Progenitor cell of endocrine pancreas (in vitro differentiated cells): ENCODE results near the gene FNDC3B. TPM values are rescaled to one million over a fixed set of nuclear protein-coding genes. Genes with fewer than 3 reads are reported as not detected.
"Not testable (repeated sequence)": the region's sequence is repeated elsewhere in the genome, so short reads cannot be mapped to it uniquely, and the experiment has no call there.

Experiments used
- DNase-seq: peaks from one replicate; pipeline ENCODE4 v3.0.0; 2021; ENCODE audit warnings: low spot score; ENCODE audit not compliant: unreplicated experiment
- H3K27ac Mint-ChIP-seq: 2 replicates; pipeline ENCODE4 v1.8.0; 2021; ENCODE audit warnings: mild to moderate bottlenecking, moderate library complexity, mixed read lengths
- H3K27me3 Mint-ChIP-seq: 2 replicates; pipeline ENCODE4 v1.8.0; 2021; ENCODE audit warnings: mixed read lengths
- H3K36me3 Mint-ChIP-seq: 2 replicates; pipeline ENCODE4 v1.8.0; 2022; ENCODE audit warnings: mixed read lengths; ENCODE audit not compliant: insufficient read depth
- H3K4me1 Mint-ChIP-seq: 2 replicates; pipeline ENCODE4 v1.8.0; 2021; ENCODE audit warnings: low read depth, mixed read lengths
- H3K4me3 Mint-ChIP-seq: 2 replicates; pipeline ENCODE4 v1.8.0; 2021; ENCODE audit warnings: low read depth, mild to moderate bottlenecking, moderate library complexity, mixed read lengths
- H3K9me3 Mint-ChIP-seq: 2 replicates; pipeline ENCODE4 v1.8.0; 2021; ENCODE audit warnings: low read depth, mixed read lengths
- CTCF ChIP-seq: fragments of 200-600 bp; sonication (generic); IDR thresholded peaks from one replicate; pipeline ENCODE4 v1.5.0; 2021; ENCODE audit warnings: antibody characterized with exemption, mild to moderate bottlenecking; ENCODE audit not compliant: unreplicated experiment
- total RNA-seq: library from RNA; stranded (reverse); gene quantifications from 2 replicates; pipeline ENCODE4 v1.2.1, GENCODE V29; 2021

Gene FNDC3B
- total RNA-seq, 1 donor from 2014 or later = 158 TPM

DNA sequence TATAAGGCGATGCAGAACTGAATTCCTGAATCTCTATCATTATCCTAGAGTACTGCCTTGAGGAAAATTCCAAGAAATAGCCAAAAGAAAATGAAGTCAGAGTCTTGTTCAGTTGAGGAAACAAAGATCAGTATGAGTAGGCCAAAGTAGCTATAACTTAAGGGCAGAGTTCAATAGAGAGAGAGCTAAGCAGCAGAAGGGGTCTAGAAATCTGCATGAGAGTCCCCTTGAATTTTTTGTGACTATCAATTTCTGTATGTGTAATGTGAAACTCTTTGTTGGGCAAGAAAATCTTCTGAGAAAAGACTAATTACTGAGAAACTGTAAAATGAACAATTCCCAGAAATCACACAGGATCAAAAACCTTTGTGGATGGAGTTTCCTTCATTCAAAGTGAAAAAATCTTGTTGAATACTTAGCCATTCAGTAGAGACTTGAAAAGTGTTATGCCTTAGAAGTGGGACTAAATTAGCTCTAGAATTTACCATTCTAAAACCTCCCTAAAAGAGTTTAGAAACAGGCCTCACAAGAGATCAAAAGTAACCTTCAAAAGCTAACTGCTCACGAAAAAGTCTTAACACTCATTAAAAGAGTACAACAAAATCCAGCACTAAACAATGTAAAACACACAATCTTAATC is 43.1 kb upstream of the FNDC3B start:
- Mint-ChIP-seq H3K4me3 (no peak overlapping the region), H3K27ac (no peak overlapping the region), H3K9me3 (peaks cover 16% of the 10 kb centered on the region), H3K36me3 (peaks cover 6% of the 10 kb centered on the region), H3K4me1 (peaks cover 11% of the 10 kb centered on the region), H3K27me3 (no peaks in the 10 kb centered on the region)
- DNase-seq = no peak
- TF ChIP-seq CTCF = no peak

DNA sequence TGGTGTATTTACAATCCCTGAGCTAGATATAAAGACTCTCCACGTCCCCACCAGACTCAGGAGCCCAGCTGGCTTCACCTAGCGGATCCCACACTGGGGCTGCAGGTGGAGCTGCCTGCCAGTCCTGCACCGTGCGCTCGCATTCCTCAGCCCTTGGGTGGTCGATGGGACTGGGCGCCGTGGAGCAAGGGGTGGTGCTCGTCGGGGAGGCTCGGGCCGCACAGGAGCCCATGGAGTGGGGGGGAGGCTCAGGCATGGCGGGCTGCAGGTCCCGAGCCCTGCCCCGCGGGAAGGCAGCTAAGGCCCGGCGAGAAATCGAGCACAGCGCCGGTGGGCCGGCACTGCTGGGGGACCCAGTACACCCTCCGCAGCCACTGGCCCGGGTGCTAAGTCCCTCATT is 40.6 kb upstream of the FNDC3B start:
- H3K27me3 Mint-ChIP-seq, H3K27ac Mint-ChIP-seq, H3K36me3 Mint-ChIP-seq, H3K4me3 Mint-ChIP-seq, DNase-seq: not testable (repeated sequence)
- peaks cover 20% of the 10 kb centered on the region for H3K9me3 Mint-ChIP-seq
- peaks cover 11% of the 10 kb centered on the region for H3K4me1 Mint-ChIP-seq

GRCh38 chr3:172001616-172002015 is 37.8 kb upstream of the FNDC3B start:
- H3K27me3 Mint-ChIP-seq, H3K27ac Mint-ChIP-seq, H3K36me3 Mint-ChIP-seq, H3K4me1 Mint-ChIP-seq, DNase-seq, H3K4me3 Mint-ChIP-seq: not testable (repeated sequence)
- peaks cover 15% of the 10 kb centered on the region for H3K9me3 Mint-ChIP-seq

DNA sequence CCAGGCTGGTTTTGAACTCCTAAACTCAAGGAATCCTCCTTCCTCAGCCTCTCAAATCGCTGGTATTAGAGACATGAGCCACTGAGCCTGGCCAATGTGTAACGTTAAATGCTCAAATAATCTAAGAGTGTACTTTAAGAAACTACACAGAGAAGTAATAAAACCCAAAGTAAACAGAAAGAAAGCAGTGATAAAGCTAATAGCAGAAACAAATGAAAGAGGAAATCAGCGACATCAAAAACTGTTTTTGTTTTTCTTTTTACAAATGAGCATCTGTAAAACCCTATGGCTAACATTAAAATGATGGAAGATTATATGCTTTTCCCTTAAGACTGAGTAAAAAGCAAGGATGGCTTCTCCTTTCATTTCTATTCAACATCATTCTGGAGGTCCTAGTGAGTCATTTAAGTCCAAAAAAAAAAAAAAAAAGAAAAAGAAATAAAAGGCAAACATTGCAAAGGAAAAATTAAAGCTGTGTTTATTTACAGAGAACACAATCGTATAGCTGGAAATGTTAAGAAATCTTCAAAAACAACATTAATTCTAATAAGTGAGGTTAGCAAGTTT is 36.8 kb upstream of the FNDC3B start:
- no peak for TF ChIP-seq CTCF

DNA sequence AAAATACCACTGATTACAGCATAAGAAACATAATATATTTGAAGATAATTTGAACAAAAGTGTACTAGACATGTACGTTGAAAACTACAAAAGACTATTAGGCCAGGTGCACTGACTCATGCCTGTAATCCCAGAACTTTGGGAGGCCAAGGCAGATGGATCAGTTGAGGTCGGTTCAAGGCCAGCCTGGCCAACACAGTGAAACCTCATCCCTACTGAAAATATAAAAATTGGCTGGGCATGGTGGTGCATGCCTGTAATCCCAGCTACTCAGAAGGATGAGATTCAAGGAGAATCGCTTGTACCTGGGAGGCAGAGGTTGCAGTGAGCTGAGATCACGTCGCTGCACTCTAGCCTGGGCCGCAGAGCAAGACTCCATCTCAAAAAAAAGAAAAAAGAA is 36.2 kb upstream of the FNDC3B start:
- Mint-ChIP-seq H3K9me3 (peaks cover 4% of the 10 kb centered on the region), H3K36me3 (peaks cover 2% of the 10 kb centered on the region), H3K4me3 (no peak overlapping the region), H3K27me3 (no peaks in the 10 kb centered on the region), H3K27ac (no peak overlapping the region), H3K4me1 (peaks cover 2% of the 10 kb centered on the region)
- DNase-seq = no peak
- TF ChIP-seq CTCF = no peak

More for the DNA sequence above, 36.8 kb upstream of the FNDC3B start:
- Mint-ChIP-seq H3K36me3 (peaks cover 6% of the 10 kb centered on the region), H3K27ac (no peak overlapping the region), H3K27me3 (no peaks in the 10 kb centered on the region), H3K4me3 (no peak overlapping the region), H3K9me3 (peaks cover 9% of the 10 kb centered on the region), H3K4me1 (peaks cover 2% of the 10 kb centered on the region)
- DNase-seq = no peak

DNA sequence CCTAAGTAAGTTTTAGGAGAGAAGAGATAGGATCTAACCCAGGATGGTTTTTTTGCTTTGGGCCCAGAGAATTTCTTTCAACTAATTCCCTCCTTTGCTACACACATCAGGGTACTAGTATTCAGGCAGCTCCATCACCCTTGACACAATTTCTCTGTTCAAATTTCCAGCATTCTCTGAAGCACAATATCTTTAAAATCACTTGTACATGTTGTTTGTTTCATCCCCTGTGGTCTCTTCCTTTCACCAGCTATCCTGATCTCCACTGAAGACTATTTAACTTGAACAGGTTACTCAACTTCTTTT is 32.4 kb upstream of the FNDC3B start:
- Mint-ChIP-seq H3K27ac (no peak overlapping the region), H3K4me1 (peaks cover 7% of the 10 kb centered on the region), H3K27me3 (no peaks in the 10 kb centered on the region), H3K4me3 (no peak overlapping the region), H3K9me3 (no peaks in the 10 kb centered on the region), H3K36me3 (no peaks in the 10 kb centered on the region)
- DNase-seq = no peak
- no peak for TF ChIP-seq CTCF
